SU-DHL-6 (cell line): ENCODE data around the gene GNG4.

Source experiments
- H2AFZ ChIP-seq: fragments of 200-600 bp; sonication (generic); 2 replicates; pipeline ENCODE4 v1.6.1; 2014; ENCODE audit warnings: low read depth, mild to moderate bottlenecking, moderate library complexity, mixed read lengths, antibody characterized with exemption, low read length; ENCODE audit not compliant: severe bottlenecking
- H3F3A ChIP-seq: fragments of 200-600 bp; shearing (Covaris generic); 2 replicates; pipeline ENCODE4 v1.6.0; 2016; ENCODE audit warnings: antibody characterized with exemption, mild to moderate bottlenecking; ENCODE audit not compliant: insufficient read depth
- H3K27ac ChIP-seq: fragments of 200-600 bp; sonication (generic); 2 replicates; pipeline ENCODE4 v1.5.1; 2016; ENCODE audit warnings: low read depth, mild to moderate bottlenecking, low read length, moderate library complexity, mixed read lengths
- H3K27me3 ChIP-seq: fragments of 200-600 bp; sonication (generic), shearing (Covaris generic); 2 replicates; pipeline ENCODE4 v1.6.0; 2014; ENCODE audit warnings: mild to moderate bottlenecking, low read length
- H3K36me3 ChIP-seq: fragments of 200-600 bp; sonication (generic); 2 replicates; pipeline ENCODE4 v1.6.1; 2014; ENCODE audit warnings: mild to moderate bottlenecking, low read length, mixed read lengths
- H3K4me2 ChIP-seq: fragments of 300-600, 200-600 bp; shearing (Covaris generic), sonication (generic); 2 replicates; pipeline ENCODE4 v1.6.0; 2014; ENCODE audit warnings: low read length, low read depth, mild to moderate bottlenecking; ENCODE audit not compliant: poor library complexity, severe bottlenecking
- H3K4me3 ChIP-seq: fragments of 200-600 bp; sonication (generic); 2 replicates; pipeline ENCODE4 v1.5.1; 2014; ENCODE audit warnings: antibody characterized with exemption, low read length, mild to moderate bottlenecking, mixed read lengths; ENCODE audit not compliant: insufficient read depth, poor library complexity, severe bottlenecking
- H3K79me2 ChIP-seq: fragments of 200-600 bp; sonication (generic); 2 replicates; pipeline ENCODE4 v1.6.1; 2014; ENCODE audit warnings: mild to moderate bottlenecking, low read length, moderate library complexity; ENCODE audit not compliant: insufficient read depth
- H3K9ac ChIP-seq: fragments of 200-600 bp; sonication (generic); 2 replicates; pipeline ENCODE4 v1.7.0; 2014; ENCODE audit warnings: mild to moderate bottlenecking, low read length
- H3K9me2 ChIP-seq: fragments of 200-600 bp; sonication (generic); replicated peaks from 2 replicates; pipeline ENCODE4 v1.6.1; 2014; ENCODE audit warnings: low read length; ENCODE audit not compliant: insufficient read depth
- H3K9me3 ChIP-seq: fragments of 200-600 bp; sonication (generic); 2 replicates; pipeline ENCODE4 v1.6.1; 2014; ENCODE audit warnings: low read length, mixed read lengths; ENCODE audit not compliant: insufficient read depth
- H4K20me1 ChIP-seq: fragments of 200-600 bp; sonication (generic); 2 replicates; pipeline ENCODE4 v1.6.1; 2014; ENCODE audit warnings: low read depth, mild to moderate bottlenecking, antibody characterized with exemption, low read length, moderate library complexity, mixed read lengths
- EZH2phosphoT487 ChIP-seq: fragments of 200-600 bp; sonication (generic), shearing (Covaris generic); conservative IDR thresholded peaks from 2 replicates; pipeline ENCODE4 v1.6.1; 2018; ENCODE audit warnings: mild to moderate bottlenecking, antibody characterized with exemption, low read length, moderate library complexity, mixed read lengths
- TF ChIP-seq, protein P1 (sequence below): fragments of 200-600 bp; sonication (generic); IDR thresholded peaks from one replicate; pipeline ENCODE4 v1.5.1; 2017; ENCODE audit warnings: antibody characterized with exemption, mild to moderate bottlenecking, low read length, moderate library complexity; ENCODE audit not compliant: insufficient read depth, poor library complexity, severe bottlenecking

The GNG4 gene

DNA sequence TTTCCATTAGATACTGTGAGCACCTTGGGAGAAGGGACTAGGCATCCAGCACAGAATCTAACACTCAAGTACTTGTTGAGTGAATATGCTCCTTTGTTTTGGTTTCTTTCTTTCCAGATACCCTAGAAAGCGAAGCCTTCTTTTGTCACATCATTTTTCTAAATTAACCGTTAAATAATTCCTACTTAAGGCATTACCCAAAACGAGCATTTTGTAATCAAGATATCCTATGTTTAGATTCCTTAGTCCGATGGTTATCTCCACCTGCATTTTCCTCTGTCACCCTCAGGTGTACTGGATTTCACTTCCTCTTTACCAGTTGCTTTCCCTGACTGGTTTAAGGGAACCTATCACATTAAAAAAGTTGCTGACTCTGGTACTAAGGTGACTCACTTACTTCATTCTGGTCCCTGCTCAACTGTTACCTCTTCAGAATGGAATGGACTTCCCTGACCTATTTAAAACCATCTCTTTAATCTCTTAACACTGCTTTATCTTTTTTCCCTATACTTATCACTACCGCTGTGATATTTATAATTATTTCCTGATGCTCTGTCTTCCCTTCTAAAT is 148.5 kb downstream of the GNG4 start:
- H3K9me2 ChIP-seq, result no peaks in the 10 kb centered on the region
- no peak overlapping the region for H3K27ac ChIP-seq
- H3K4me2 ChIP-seq, result no peak overlapping the region
- no peak overlapping the region for H3K9ac ChIP-seq
- H3F3A ChIP-seq, result peaks cover 6% of the 10 kb centered on the region; the same call in 1 of the 2 replicates
- TF ChIP-seq, protein P1, sequence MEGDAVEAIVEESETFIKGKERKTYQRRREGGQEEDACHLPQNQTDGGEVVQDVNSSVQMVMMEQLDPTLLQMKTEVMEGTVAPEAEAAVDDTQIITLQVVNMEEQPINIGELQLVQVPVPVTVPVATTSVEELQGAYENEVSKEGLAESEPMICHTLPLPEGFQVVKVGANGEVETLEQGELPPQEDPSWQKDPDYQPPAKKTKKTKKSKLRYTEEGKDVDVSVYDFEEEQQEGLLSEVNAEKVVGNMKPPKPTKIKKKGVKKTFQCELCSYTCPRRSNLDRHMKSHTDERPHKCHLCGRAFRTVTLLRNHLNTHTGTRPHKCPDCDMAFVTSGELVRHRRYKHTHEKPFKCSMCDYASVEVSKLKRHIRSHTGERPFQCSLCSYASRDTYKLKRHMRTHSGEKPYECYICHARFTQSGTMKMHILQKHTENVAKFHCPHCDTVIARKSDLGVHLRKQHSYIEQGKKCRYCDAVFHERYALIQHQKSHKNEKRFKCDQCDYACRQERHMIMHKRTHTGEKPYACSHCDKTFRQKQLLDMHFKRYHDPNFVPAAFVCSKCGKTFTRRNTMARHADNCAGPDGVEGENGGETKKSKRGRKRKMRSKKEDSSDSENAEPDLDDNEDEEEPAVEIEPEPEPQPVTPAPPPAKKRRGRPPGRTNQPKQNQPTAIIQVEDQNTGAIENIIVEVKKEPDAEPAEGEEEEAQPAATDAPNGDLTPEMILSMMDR, result no peak
- no peak for TF ChIP-seq EZH2phosphoT487
- H3K4me3 ChIP-seq, result no peak overlapping the region
- no peaks in the 10 kb centered on the region for H3K9me3 ChIP-seq
- no peak overlapping the region for H2AFZ ChIP-seq
- no peaks in the 10 kb centered on the region for H3K36me3 ChIP-seq
- no peaks in the 10 kb centered on the region for H3K79me2 ChIP-seq
- no peaks in the 10 kb centered on the region for H3K27me3 ChIP-seq
- no peaks in the 10 kb centered on the region for H4K20me1 ChIP-seq
